Measurements from ENCODE around the gene YLPM1. TPM values are rescaled to one million over a fixed set of nuclear protein-coding genes. Genes with fewer than 3 reads are reported as not detected.

Gene YLPM1
- polyA plus RNA-seq, 1 of the 3 experiments (the other 2 are of a cell fraction) = 14.0 TPM

DNA sequence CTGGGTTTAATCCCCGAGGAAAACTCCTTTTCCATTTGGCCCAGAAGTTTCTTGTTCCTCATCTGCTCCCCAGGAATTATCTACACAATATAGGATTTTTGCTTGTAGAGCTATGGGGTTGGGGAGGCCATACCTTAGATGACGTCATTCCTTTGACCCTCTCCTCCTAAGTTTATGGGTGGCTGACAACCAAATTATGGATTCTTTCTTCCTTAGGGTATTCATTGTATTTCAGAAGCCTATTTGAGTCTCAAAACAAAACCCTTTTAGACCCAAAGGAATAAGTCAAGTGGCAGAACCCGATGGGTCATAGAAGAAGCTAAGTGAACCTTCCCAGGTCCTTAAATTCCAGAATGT lies 98.6 kb downstream of the YLPM1 start:
- H3K9me2 ChIP-seq = no peaks in the 10 kb centered on the region
- no peak overlapping the region for H3K4me2 ChIP-seq
- no peaks in the 10 kb centered on the region for H3K27me3 ChIP-seq (ENCODE audit: insufficient read depth)
- H3F3A ChIP-seq (replicated peaks; ENCODE audit: insufficient read depth) = no peaks in the 10 kb centered on the region
- CTCF ChIA-PET = interaction anchor here (0.7 to 20.8 kb wide), 26 partner anchors 12 to 432 kb away, joined by 3 to 537 read pairs (median 6); partner anchors contain the start of genes ACYP1, DLST, NEK9 and PROX2
- no peak overlapping the region for H3K9ac ChIP-seq
- no peaks in the 10 kb centered on the region; a peak in 1 of 4 replicates for H3K4me1 ChIP-seq (ENCODE audit: control insufficient read depth in 1 of 2, insufficient read depth in 2 of 2, low read depth in 1 of 2, low read length in 1 of 2)
- no peak overlapping the region for H2AFZ ChIP-seq (ENCODE audit: low read depth)
- H4K20me1 ChIP-seq (ENCODE audit: insufficient read depth) = no peaks in the 10 kb centered on the region
- no peak overlapping the region for H3K4me3 ChIP-seq (ENCODE audit: low read depth in 2 of 2, low read length in 1 of 2)
- DNase-seq = no peak
- H3K36me3 ChIP-seq (replicated peaks in 1 of 2; ENCODE audit: control insufficient read depth in 1 of 2, insufficient read depth in 2 of 2, low read length in 1 of 2) = no peaks in the 10 kb centered on the region
- H3K79me2 ChIP-seq (ENCODE audit: insufficient read depth) = no peaks in the 10 kb centered on the region
- TF ChIP-seq SMC3 (IDR thresholded peaks at IDR 0.05; ENCODE audit: low read depth, low read length) (no peak), GABPA (IDR thresholded peaks at IDR 0.05; ENCODE audit: low read depth) (no peak), JUND (IDR thresholded peaks at IDR 0.05) (no peak), NFIC (IDR thresholded peaks at IDR 0.05; ENCODE audit: borderline replicate concordance) (no peak), POLR2AphosphoS5 (IDR thresholded peaks at IDR 0.05; ENCODE audit: low read depth, low read length) (no peak), RCOR1 (IDR thresholded peaks at IDR 0.05; ENCODE audit: low read length) (no peak), RFX5 (IDR thresholded peaks at IDR 0.05; ENCODE audit: low read length) (no peak), FOXM1 (IDR thresholded peaks at IDR 0.05; ENCODE audit: low read depth) (no peak), NRF1 (IDR thresholded peaks at IDR 0.05; ENCODE audit: low read depth, low read length) (no peak), MXI1 (IDR thresholded peaks at IDR 0.05; ENCODE audit: low read depth, low read length) (no peak)
- TF ChIP-seq, protein P1, sequence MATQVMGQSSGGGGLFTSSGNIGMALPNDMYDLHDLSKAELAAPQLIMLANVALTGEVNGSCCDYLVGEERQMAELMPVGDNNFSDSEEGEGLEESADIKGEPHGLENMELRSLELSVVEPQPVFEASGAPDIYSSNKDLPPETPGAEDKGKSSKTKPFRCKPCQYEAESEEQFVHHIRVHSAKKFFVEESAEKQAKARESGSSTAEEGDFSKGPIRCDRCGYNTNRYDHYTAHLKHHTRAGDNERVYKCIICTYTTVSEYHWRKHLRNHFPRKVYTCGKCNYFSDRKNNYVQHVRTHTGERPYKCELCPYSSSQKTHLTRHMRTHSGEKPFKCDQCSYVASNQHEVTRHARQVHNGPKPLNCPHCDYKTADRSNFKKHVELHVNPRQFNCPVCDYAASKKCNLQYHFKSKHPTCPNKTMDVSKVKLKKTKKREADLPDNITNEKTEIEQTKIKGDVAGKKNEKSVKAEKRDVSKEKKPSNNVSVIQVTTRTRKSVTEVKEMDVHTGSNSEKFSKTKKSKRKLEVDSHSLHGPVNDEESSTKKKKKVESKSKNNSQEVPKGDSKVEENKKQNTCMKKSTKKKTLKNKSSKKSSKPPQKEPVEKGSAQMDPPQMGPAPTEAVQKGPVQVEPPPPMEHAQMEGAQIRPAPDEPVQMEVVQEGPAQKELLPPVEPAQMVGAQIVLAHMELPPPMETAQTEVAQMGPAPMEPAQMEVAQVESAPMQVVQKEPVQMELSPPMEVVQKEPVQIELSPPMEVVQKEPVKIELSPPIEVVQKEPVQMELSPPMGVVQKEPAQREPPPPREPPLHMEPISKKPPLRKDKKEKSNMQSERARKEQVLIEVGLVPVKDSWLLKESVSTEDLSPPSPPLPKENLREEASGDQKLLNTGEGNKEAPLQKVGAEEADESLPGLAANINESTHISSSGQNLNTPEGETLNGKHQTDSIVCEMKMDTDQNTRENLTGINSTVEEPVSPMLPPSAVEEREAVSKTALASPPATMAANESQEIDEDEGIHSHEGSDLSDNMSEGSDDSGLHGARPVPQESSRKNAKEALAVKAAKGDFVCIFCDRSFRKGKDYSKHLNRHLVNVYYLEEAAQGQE (IDR thresholded peaks at IDR 0.05; ENCODE audit: low read depth, low read length) = no peak
- TF ChIP-seq, protein P2, sequence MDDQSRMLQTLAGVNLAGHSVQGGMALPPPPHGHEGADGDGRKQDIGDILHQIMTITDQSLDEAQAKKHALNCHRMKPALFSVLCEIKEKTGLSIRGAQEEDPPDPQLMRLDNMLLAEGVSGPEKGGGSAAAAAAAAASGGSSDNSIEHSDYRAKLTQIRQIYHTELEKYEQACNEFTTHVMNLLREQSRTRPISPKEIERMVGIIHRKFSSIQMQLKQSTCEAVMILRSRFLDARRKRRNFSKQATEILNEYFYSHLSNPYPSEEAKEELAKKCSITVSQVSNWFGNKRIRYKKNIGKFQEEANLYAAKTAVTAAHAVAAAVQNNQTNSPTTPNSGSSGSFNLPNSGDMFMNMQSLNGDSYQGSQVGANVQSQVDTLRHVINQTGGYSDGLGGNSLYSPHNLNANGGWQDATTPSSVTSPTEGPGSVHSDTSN (IDR thresholded peaks at IDR 0.05) = no peak
- TF ChIP-seq, protein P3, sequence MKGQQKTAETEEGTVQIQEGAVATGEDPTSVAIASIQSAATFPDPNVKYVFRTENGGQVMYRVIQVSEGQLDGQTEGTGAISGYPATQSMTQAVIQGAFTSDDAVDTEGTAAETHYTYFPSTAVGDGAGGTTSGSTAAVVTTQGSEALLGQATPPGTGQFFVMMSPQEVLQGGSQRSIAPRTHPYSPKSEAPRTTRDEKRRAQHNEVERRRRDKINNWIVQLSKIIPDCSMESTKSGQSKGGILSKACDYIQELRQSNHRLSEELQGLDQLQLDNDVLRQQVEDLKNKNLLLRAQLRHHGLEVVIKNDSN (IDR thresholded peaks at IDR 0.05; ENCODE audit: borderline replicate concordance, low read depth) = no peak
- no peaks in the 10 kb centered on the region for H3K9me3 ChIP-seq
- no peak overlapping the region for H3K27ac ChIP-seq (ENCODE audit: low read depth in 2 of 2, low read length in 1 of 2)
- WGBS (ENCODE audit: low lambda C conversion rate) = 68% methylated on average over 3 of the region's 3 CpGs
- POLR2A ChIA-PET = interaction anchor here (1.0 to 1.9 kb wide), 4 partner anchors 21 to 46 kb away, joined by 3 to 8 read pairs (median 7); no protein-coding TSS in a partner anchor

DNA sequence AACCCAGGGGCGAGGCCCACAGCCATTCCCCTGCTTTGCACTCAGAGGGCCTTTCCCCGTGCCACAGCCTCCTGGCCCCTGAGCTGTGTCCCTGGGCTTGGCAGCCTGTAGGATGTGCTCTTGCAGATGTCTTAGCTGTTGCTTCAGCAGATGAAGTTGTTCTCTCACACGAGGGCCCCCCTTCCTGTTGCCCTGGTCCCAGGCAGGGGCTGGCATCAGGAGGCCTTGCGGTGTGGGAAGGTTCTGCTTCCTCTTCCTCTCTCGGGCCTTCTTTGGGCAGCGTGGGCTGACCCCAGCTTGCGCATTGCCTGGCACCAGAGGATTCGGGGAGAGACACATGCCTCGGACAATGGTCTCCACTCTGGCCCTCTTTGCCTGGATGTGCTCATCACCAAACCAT lies 100.2 kb downstream of the YLPM1 start:
- Histone ChIP-seq H3K4me3 (ENCODE audit: low read depth in 2 of 2, low read length in 1 of 2) (no peak overlapping the region), H3K27ac (ENCODE audit: low read depth in 2 of 2, low read length in 1 of 2) (no peak overlapping the region), H3K36me3 (replicated peaks in 1 of 2; ENCODE audit: control insufficient read depth in 1 of 2, insufficient read depth in 2 of 2, low read length in 1 of 2) (no peaks in the 10 kb centered on the region), H3K27me3 (ENCODE audit: insufficient read depth) (no peaks in the 10 kb centered on the region), H2AFZ (ENCODE audit: low read depth) (no peak overlapping the region), H3K9ac (no peak overlapping the region), H3K9me2 (no peaks in the 10 kb centered on the region), H3K79me2 (ENCODE audit: insufficient read depth) (no peaks in the 10 kb centered on the region), H3K9me3 (no peaks in the 10 kb centered on the region), H3K4me1 (ENCODE audit: control insufficient read depth in 1 of 2, insufficient read depth in 2 of 2, low read depth in 1 of 2, low read length in 1 of 2) (peaks cover 0 to 4% of the 10 kb centered on the region in 2 experiments; a peak in 1 of 4 replicates), H4K20me1 (ENCODE audit: insufficient read depth) (no peaks in the 10 kb centered on the region), H3K4me2 (no peak overlapping the region), H3F3A (replicated peaks; ENCODE audit: insufficient read depth) (no peaks in the 10 kb centered on the region)
- 67% methylated on average over 3 of the region's 9 CpGs for WGBS (ENCODE audit: low lambda C conversion rate)
- ChIA-PET POLR2A (interaction anchor here (0.9 kb wide), 1 partner anchor 42 kb away, joined by 3 read pairs; no protein-coding TSS in a partner anchor), CTCF (interaction anchor here (0.7 to 20.8 kb wide), 7 partner anchors 10 to 225 kb away, joined by 3 to 537 read pairs (median 44); partner anchors contain the start of gene PROX2)
- TF ChIP-seq, protein P3 (IDR thresholded peaks at IDR 0.05; ENCODE audit: borderline replicate concordance, low read depth) = no peak
- TF ChIP-seq FOXJ3 (CRISPR knock-in tag; IDR thresholded peaks at IDR 0.05) (no peak), GATA2 (CRISPR knock-in tag; IDR thresholded peaks at IDR 0.05) (no peak), POLR2AphosphoS5 (IDR thresholded peaks at IDR 0.05; ENCODE audit: low read depth, low read length) (no peak), RFX5 (IDR thresholded peaks at IDR 0.05; ENCODE audit: low read length) (no peak), TEAD4 (IDR thresholded peaks at IDR 0.05; ENCODE audit: borderline replicate concordance, insufficient read depth) (no peak), FOSL2 (IDR thresholded peaks at IDR 0.05; ENCODE audit: borderline replicate concordance, low read depth) (no peak)
- TF ChIP-seq, protein P4, sequence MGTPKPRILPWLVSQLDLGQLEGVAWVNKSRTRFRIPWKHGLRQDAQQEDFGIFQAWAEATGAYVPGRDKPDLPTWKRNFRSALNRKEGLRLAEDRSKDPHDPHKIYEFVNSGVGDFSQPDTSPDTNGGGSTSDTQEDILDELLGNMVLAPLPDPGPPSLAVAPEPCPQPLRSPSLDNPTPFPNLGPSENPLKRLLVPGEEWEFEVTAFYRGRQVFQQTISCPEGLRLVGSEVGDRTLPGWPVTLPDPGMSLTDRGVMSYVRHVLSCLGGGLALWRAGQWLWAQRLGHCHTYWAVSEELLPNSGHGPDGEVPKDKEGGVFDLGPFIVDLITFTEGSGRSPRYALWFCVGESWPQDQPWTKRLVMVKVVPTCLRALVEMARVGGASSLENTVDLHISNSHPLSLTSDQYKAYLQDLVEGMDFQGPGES (IDR thresholded peaks at IDR 0.05; ENCODE audit: low read depth, low read length) = no peak
- TF ChIP-seq, protein P2 (IDR thresholded peaks at IDR 0.05) = no peak
- TF ChIP-seq, protein P5, sequence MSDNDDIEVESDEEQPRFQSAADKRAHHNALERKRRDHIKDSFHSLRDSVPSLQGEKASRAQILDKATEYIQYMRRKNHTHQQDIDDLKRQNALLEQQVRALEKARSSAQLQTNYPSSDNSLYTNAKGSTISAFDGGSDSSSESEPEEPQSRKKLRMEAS (IDR thresholded peaks at IDR 0.05; ENCODE audit: low read depth) = no peak
- DNase-seq = no peak
